Lower leg skin (tissue), 4 donors: ENCODE measurements around the gene RIMS1. TPM values are rescaled to one million over a fixed set of nuclear protein-coding genes. Genes with fewer than 3 reads are reported as not detected.

Experiments used
- DNase-seq, 2 donors: peaks; one replicate each; pipeline ENCODE4 v3.0.0-alpha.2; 2019; ENCODE audit warnings: low spot score in 2 of 2
- H3K4me3 ChIP-seq: fragments of 200-600 bp; sonication (generic); 2 replicates; pipeline ENCODE4 v1.5.1; 2017; ENCODE audit warnings: mild to moderate bottlenecking, low read depth; ENCODE audit not compliant: poor library complexity, severe bottlenecking
- CTCF ChIP-seq, 3 donors: fragments of 450-650 bp; IDR thresholded peaks; one replicate each; pipeline ENCODE4 v1.5.1; 2016; ENCODE audit warnings: antibody characterized with exemption in 3 of 3, mild to moderate bottlenecking in 3 of 3, moderate library complexity in 2 of 3
- POLR2A ChIP-seq, 2 donors: fragments of 450-650 bp; IDR thresholded peaks; one replicate each; pipeline ENCODE4 v1.6.1; 2016 to 2017; ENCODE audit warnings: antibody characterized with exemption in 2 of 2, mild to moderate bottlenecking in 1 of 2, moderate library complexity in 1 of 2
- WGBS, 2 donors: methylation state at CpG; one replicate each; pipeline ENCODE4 v1.1.5; 2018; 5-methylcytosine and 5-hydroxymethylcytosine counted together
- intact Hi-C: fragments of 100-400 bp; cut with DNase I; formaldehyde crosslinking; loops from one replicate; pipeline ENCODE4 v1.15.0; 2023; ENCODE audit warnings: low total_unique reads
- total RNA-seq, 4 donors: library from RNA; depleted of rRNA; stranded (reverse); fragments of >200 nt; gene quantifications; one replicate each; pipeline ENCODE4 v1.1.0, GENCODE V29; 2016

Gene RIMS1
- total RNA-seq, 4 donors from 2014 or later: 1.3 to 9.4 (median 4.7) TPM

GRCh38 chr6:72374172-72374571 is 487.8 kb downstream of the RIMS1 start:
- WGBS, 2 donors: 91 to 95% methylated on average over 3 of the region's 3 CpGs
- TF ChIP-seq POLR2A (IDR thresholded peaks at IDR 0.05) (no peak), CTCF (IDR thresholded peaks at IDR 0.05) (no peak)
- intact Hi-C loops: no loop called here
- H3K4me3 ChIP-seq: no peak overlapping the region
- no peak for DNase-seq

- no peak for DNase-seq
- TF ChIP-seq CTCF (IDR thresholded peaks at IDR 0.05): no peak
- TF ChIP-seq POLR2A (IDR thresholded peaks at IDR 0.05): no peak
- WGBS, 2 donors: 52 to 54% methylated on average over 4 of the region's 4 CpGs
- H3K4me3 ChIP-seq: no peak overlapping the region
- intact Hi-C loops: no loop called here
Observed at GRCh38 chr6:72374857-72375256, 488.5 kb downstream of the RIMS1 start.

- TF ChIP-seq CTCF (IDR thresholded peaks at IDR 0.05) (no peak), POLR2A (IDR thresholded peaks at IDR 0.05) (no peak)
- WGBS, 2 donors: 86 to 90% methylated on average over 2 of the region's 2 CpGs
- no peak for DNase-seq
- intact Hi-C loops: no loop called here
- H3K4me3 ChIP-seq: no peak overlapping the region
Observed at GRCh38 chr6:72376736-72377135, 490.4 kb downstream of the RIMS1 start.

- DNase-seq: no peak
- WGBS, 2 donors: 72 to 87% methylated on average over 6 of the region's 6 CpGs
- TF ChIP-seq CTCF (IDR thresholded peaks at IDR 0.05) (no peak), POLR2A (IDR thresholded peaks at IDR 0.05) (no peak)
- intact Hi-C loops: no loop called here
- no peak overlapping the region for H3K4me3 ChIP-seq
Observed at GRCh38 chr6:72381076-72381475, 494.7 kb downstream of the RIMS1 start.

GRCh38 chr6:72382602-72383529 is 496.5 kb downstream of the RIMS1 start:
- intact Hi-C loops: no loop called here
- DNase-seq: no peak
- 53 to 56% methylated on average over 4 of the region's 4 CpGs for WGBS, 2 donors
- no peak for TF ChIP-seq CTCF (IDR thresholded peaks at IDR 0.05)
- H3K4me3 ChIP-seq: no peak overlapping the region
